Calu3 (cell line): ENCODE measurements around the gene RAX. TPM values are rescaled to one million over a fixed set of nuclear protein-coding genes. Genes with fewer than 3 reads are reported as not detected.

ENCODE experiments used
- BruUV-seq: library from RNA; stranded (reverse); fragments of 400-500 nt; replicated peaks from 2 replicates; lab custom pipeline; 2021; lab: Mats Ljungman, UMichigan
- CTCF ChIA-PET: fragments of 300-600 bp; sonication (Branson Sonifier 250); formaldehyde crosslinking; loops from one replicate; lab custom pipeline; 2022; ENCODE audit warnings: antibody characterized with exemption; lab: Charles Lee
- DNase-seq: peaks from one replicate; pipeline ENCODE4 v3.0.0; 2022
- H3K27ac Mint-ChIP-seq: one replicate; pipeline ENCODE4 v1.8.0; 2022; ENCODE audit warnings: mixed read lengths; ENCODE audit not compliant: unreplicated experiment
- H3K27me3 Mint-ChIP-seq: one replicate; pipeline ENCODE4 v1.8.0; 2022; ENCODE audit warnings: mixed read lengths; ENCODE audit not compliant: unreplicated experiment
- H3K36me3 Mint-ChIP-seq: one replicate; pipeline ENCODE4 v1.8.0; 2022; ENCODE audit warnings: mild to moderate bottlenecking, moderate library complexity, mixed read lengths; ENCODE audit not compliant: insufficient read depth, unreplicated experiment
- H3K4me1 Mint-ChIP-seq: one replicate; pipeline ENCODE4 v1.8.0; 2022; ENCODE audit warnings: mild to moderate bottlenecking, low read depth, mixed read lengths; ENCODE audit not compliant: unreplicated experiment
- H3K4me3 Mint-ChIP-seq: one replicate; pipeline ENCODE4 v1.8.0; 2022; ENCODE audit warnings: mild to moderate bottlenecking, low read depth, moderate library complexity, mixed read lengths; ENCODE audit not compliant: unreplicated experiment
- H3K9me3 Mint-ChIP-seq: one replicate; pipeline ENCODE4 v1.8.0; 2022; ENCODE audit warnings: low read depth, mixed read lengths; ENCODE audit not compliant: unreplicated experiment
- CTCF ChIP-seq: fragments of 200-600 bp; IDR thresholded peaks from one replicate; pipeline ENCODE4 v1.8.0; 2022; ENCODE audit warnings: antibody characterized with exemption; ENCODE audit not compliant: unreplicated experiment
- intact Hi-C: fragments of 100-400 bp; cut with micrococcal nuclease; formaldehyde crosslinking; loops from one replicate; pipeline ENCODE4 v1.10.0; 2022; ENCODE audit not compliant: unreplicated experiment
- total RNA-seq: library from RNA; stranded (reverse); gene quantifications from 2 replicates; pipeline ENCODE4 v1.2.3, GENCODE V29; 2022

Gene RAX
- total RNA-seq, 1 experiment from 2014 or later, result not detected

GRCh38 chr18:59231114-59231513 is 42.1 kb downstream of the RAX start:
- Mint-ChIP-seq H3K4me3 (no peak overlapping the region), H3K27me3 (peaks cover 72% of the 10 kb centered on the region), H3K36me3 (no peaks in the 10 kb centered on the region), H3K27ac (no peak overlapping the region), H3K4me1 (no peaks in the 10 kb centered on the region), H3K9me3 (no peaks in the 10 kb centered on the region)
- TF ChIP-seq CTCF, result no peak
- no peak for DNase-seq
- CTCF ChIA-PET, result no interaction called here
- intact Hi-C loops, result no loop called here
- no TSS peak for BruUV-seq

GRCh38 chr18:59229701-59230443 is 43.4 kb downstream of the RAX start:
- H3K27ac Mint-ChIP-seq, result no peak overlapping the region
- no peak for TF ChIP-seq CTCF
- peaks cover 78% of the 10 kb centered on the region for H3K27me3 Mint-ChIP-seq
- H3K4me3 Mint-ChIP-seq, result no peak overlapping the region
- BruUV-seq, result no TSS peak
- DNase-seq, result no peak
- no peaks in the 10 kb centered on the region for H3K4me1 Mint-ChIP-seq
- no peaks in the 10 kb centered on the region for H3K36me3 Mint-ChIP-seq
- CTCF ChIA-PET, result interaction anchor here (0.7 kb wide), 1 partner anchor 212 kb away, joined by 3 read pairs; no protein-coding TSS in a partner anchor
- no peaks in the 10 kb centered on the region for H3K9me3 Mint-ChIP-seq
- intact Hi-C loops, result no loop called here

- H3K27ac Mint-ChIP-seq, result no peak overlapping the region
- H3K4me3 Mint-ChIP-seq, result no peak overlapping the region
- TF ChIP-seq CTCF, result no peak
- peaks cover 85% of the 10 kb centered on the region for H3K27me3 Mint-ChIP-seq
- no peaks in the 10 kb centered on the region for H3K4me1 Mint-ChIP-seq
- no peak for DNase-seq
- intact Hi-C loops, result no loop called here
- CTCF ChIA-PET, result interaction anchor here (0.7 kb wide), 1 partner anchor 212 kb away, joined by 3 read pairs; no protein-coding TSS in a partner anchor
- no TSS peak for BruUV-seq
- no peaks in the 10 kb centered on the region for H3K36me3 Mint-ChIP-seq
- H3K9me3 Mint-ChIP-seq, result no peaks in the 10 kb centered on the region
These were observed 44.1 kb downstream of the RAX start for GRCh38 chr18:59229191-59229590.

- Mint-ChIP-seq H3K4me1 (no peaks in the 10 kb centered on the region), H3K4me3 (no peak overlapping the region), H3K36me3 (no peaks in the 10 kb centered on the region), H3K9me3 (no peaks in the 10 kb centered on the region), H3K27ac (no peak overlapping the region), H3K27me3 (peaks cover 93% of the 10 kb centered on the region)
- intact Hi-C loops, result no loop called here
- CTCF ChIA-PET, result no interaction called here
- no TSS peak for BruUV-seq
- TF ChIP-seq CTCF, result no peak
- DNase-seq, result no peak
These were observed 44.9 kb downstream of the RAX start for GRCh38 chr18:59228351-59228750.
